CD8-positive, alpha-beta memory T cell (primary cell): ENCODE data around the gene FYB2. TPM values are rescaled to one million over a fixed set of nuclear protein-coding genes. Genes with fewer than 3 reads are reported as not detected.

Experiments used
- CTCF ChIA-PET: fragments of 350-600 bp; sonication (Branson Sonifier 250); formaldehyde crosslinking; loops from one replicate; lab custom pipeline; 2021; ENCODE audit warnings: antibody characterized with exemption; lab: Charles Lee
- POLR2A ChIA-PET: fragments of 350-600 bp; sonication (Branson Sonifier 250); formaldehyde crosslinking; loops from one replicate; lab custom pipeline; 2021; ENCODE audit warnings: antibody characterized with exemption; lab: Charles Lee
- DNase-seq, 5 donors: peaks; one replicate each; pipeline versions ENCODE4 v3.0.0 to v3.0.0-alpha.2; 2020 to 2022; ENCODE audit warnings: mixed read lengths in 1 of 5
- H3K27ac ChIP-seq: one replicate; pipeline ENCODE4 v1.7.0; 2013; ENCODE audit warnings: low read depth, mild to moderate bottlenecking, low read length, moderate library complexity
- H3K27me3 ChIP-seq: 2 replicates; pipeline ENCODE4 v1.7.0; 2013; ENCODE audit warnings: low read length, mild to moderate bottlenecking; ENCODE audit not compliant: insufficient read depth, poor library complexity, severe bottlenecking
- H3K36me3 ChIP-seq: 2 replicates; pipeline ENCODE4 v1.7.0; 2013; ENCODE audit warnings: mild to moderate bottlenecking, low read length, moderate library complexity; ENCODE audit not compliant: insufficient read depth
- H3K4me1 ChIP-seq: 2 replicates; pipeline ENCODE4 v1.7.0; 2013; ENCODE audit warnings: mild to moderate bottlenecking, low read length, moderate library complexity; ENCODE audit not compliant: insufficient read depth
- H3K4me3 ChIP-seq: 2 replicates; pipeline ENCODE4 v1.7.0; 2013; ENCODE audit warnings: mild to moderate bottlenecking, low read length
- H3K9me3 ChIP-seq: 2 replicates; pipeline ENCODE4 v1.7.0; 2013; ENCODE audit warnings: mild to moderate bottlenecking, low read length
- H3K27ac Mint-ChIP-seq, 8 donors: one replicate each; pipeline ENCODE4 v1.8.0; 2020 to 2021; ENCODE audit warnings: mixed read lengths in 8 of 8, mild to moderate bottlenecking in 6 of 8, inconsistent platforms in 3 of 8, moderate library complexity in 3 of 8
- H3K27me3 Mint-ChIP-seq, 2 donors: one replicate each; pipeline ENCODE4 v1.8.0; 2020 to 2021; ENCODE audit warnings: mixed read lengths in 2 of 2, mild to moderate bottlenecking in 1 of 2, moderate library complexity in 1 of 2
- H3K36me3 Mint-ChIP-seq, 3 donors: one replicate each; pipeline ENCODE4 v1.8.0; 2020 to 2021; ENCODE audit warnings: mixed read lengths in 3 of 3, inconsistent platforms in 1 of 3, mild to moderate bottlenecking in 1 of 3
- H3K4me1 Mint-ChIP-seq, 3 donors: one replicate each; pipeline ENCODE4 v1.8.0; 2020 to 2021; ENCODE audit warnings: mixed read lengths in 3 of 3, inconsistent platforms in 1 of 3, mild to moderate bottlenecking in 1 of 3
- H3K4me3 Mint-ChIP-seq, 7 donors: one replicate each; pipeline ENCODE4 v1.8.0; 2020 to 2021; ENCODE audit warnings: mixed read lengths in 7 of 7, mild to moderate bottlenecking in 6 of 7, moderate library complexity in 4 of 7, inconsistent platforms in 2 of 7
- H3K9me3 Mint-ChIP-seq, 5 donors: one replicate each; pipeline ENCODE4 v1.8.0; 2020 to 2022; ENCODE audit warnings: mixed read lengths in 5 of 5, mild to moderate bottlenecking in 3 of 5, moderate library complexity in 2 of 5, inconsistent platforms in 1 of 5
- polyA plus RNA-seq: library from polyadenylated mRNA; unstranded; fragments of 300-500 nt; fragmentation: Illumina TruSeq; gene quantifications from one replicate; pipeline ENCODE4 v1.2.3, GENCODE V29; 2021
- total RNA-seq, 2 experiments: library from RNA; stranded (reverse); gene quantifications; one replicate each; pipeline ENCODE4 v1.2.3, GENCODE V29; 2021

Gene FYB2
- total and polyA plus RNA-seq, 3 experiments from 2014 or later = not detected

DNA sequence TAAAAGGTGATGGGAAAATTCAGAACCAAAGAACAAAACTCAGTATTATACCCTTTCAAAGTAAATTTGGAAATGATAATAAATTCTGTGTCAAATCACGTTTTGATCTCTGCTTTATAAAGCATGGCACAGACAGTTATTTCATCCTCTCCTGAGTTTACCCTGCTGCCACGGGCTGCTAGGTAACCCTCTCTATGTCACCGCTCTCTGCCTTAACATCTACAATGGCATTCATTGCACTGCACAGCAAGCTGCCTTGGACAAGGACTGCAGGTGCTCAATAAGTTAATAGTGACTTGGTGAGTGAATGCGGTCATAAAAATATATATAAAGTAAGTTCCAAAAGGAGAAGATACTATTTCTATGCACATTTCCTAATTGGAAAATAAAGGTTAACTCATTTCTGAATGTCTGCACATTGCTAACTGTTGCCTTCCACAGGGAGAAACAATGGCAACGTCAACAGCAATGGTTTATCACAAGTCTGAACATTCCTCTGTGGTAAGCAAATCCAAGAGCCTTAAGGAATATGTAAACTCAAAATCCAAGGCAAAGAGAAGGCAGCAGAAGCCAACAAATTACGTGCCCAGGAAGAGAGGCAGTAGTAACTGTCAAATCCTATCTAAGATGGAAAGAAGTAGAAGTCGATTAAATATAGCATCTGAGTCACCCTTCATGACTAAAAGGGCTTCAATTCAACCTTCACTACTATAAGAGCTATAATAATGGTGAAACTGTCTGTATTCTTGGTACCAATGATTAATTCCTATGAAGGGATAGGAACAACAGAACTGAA is 19.4 kb downstream of the FYB2 start:
- Mint-ChIP-seq H3K27me3 (peaks cover 0 to 2% of the 10 kb centered on the region in 2 donors), H3K27ac (no peak overlapping the region), H3K4me1 (no peaks in the 10 kb centered on the region), H3K36me3 (no peaks in the 10 kb centered on the region), H3K9me3 (no peaks in the 10 kb centered on the region), H3K4me3 (no peak overlapping the region)
- DNase-seq = no peak
- Histone ChIP-seq H3K9me3 (no peaks in the 10 kb centered on the region), H3K4me1 (no peaks in the 10 kb centered on the region), H3K27ac (no peak overlapping the region), H3K36me3 (no peaks in the 10 kb centered on the region), H3K4me3 (no peak overlapping the region), H3K27me3 (no peaks in the 10 kb centered on the region)
- ChIA-PET CTCF (interaction anchor here (1.0 kb wide), 1 partner anchor 21 kb away, joined by 3 read pairs; no protein-coding TSS in a partner anchor), POLR2A (no interaction called here)

DNA sequence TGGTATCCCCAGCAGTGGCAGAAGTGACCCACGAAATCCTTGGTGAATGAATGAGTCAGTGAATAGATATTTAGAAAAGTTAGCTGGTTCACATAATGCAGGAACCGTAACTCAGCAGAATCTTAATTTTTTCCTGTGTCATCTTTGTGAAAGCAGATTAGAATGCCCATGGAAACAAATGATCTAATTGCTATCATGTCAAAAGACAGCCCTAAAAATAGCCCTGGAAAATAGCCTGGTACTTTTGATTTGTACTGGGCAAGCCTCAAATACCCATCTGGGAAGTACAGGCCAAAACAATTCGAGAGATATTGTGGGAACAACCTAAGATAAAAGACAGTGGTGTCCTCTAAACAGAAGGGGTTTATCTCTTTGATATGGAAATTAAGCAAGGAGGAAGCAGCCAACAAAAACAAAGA is 21.1 kb downstream of the FYB2 start:
- no peak overlapping the region for H3K27ac ChIP-seq
- H3K9me3 Mint-ChIP-seq = no peaks in the 10 kb centered on the region
- ChIA-PET CTCF (no interaction called here), POLR2A (no interaction called here)
- H3K4me1 Mint-ChIP-seq = no peaks in the 10 kb centered on the region
- H3K27me3 ChIP-seq = no peaks in the 10 kb centered on the region
- H3K36me3 Mint-ChIP-seq = no peaks in the 10 kb centered on the region
- no peak for DNase-seq
- H3K4me3 Mint-ChIP-seq = no peak overlapping the region
- no peaks in the 10 kb centered on the region for H3K9me3 ChIP-seq
- H3K36me3 ChIP-seq = no peaks in the 10 kb centered on the region
- no peak overlapping the region for H3K4me3 ChIP-seq
- no peak overlapping the region for H3K27ac Mint-ChIP-seq
- H3K27me3 Mint-ChIP-seq = no peaks in the 10 kb centered on the region
- no peaks in the 10 kb centered on the region for H3K4me1 ChIP-seq

DNA sequence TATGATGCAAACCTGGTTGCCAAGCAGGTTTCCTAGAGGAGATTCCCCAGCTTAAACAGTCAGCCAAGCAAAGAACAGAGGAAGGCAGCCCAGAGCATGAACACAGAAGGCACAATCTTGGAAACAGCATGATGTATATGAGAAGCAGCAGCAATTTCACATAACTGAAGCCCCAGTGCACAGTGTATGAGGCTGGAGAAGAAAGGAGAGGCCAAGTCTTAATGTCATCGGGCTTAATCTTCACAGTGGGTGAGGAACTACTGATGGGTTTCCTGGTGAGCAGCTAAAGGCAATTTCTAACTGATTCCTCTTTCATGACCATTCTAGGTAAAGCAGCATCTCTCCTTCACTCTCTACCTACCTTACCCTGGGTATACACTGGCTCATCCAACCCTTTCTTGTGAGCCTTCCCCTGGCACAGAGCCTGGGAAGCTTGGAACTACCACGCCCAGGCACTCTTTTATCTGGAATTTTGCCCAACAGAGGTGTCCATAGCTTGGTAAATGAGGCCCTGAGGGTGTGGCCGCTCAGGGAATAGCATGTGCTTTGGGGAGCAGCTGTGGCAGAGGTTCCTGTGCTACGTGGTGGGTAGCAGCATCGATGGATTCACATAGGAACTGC is 22.0 kb downstream of the FYB2 start:
- Histone ChIP-seq H3K36me3 (no peaks in the 10 kb centered on the region), H3K4me3 (no peak overlapping the region), H3K27me3 (no peaks in the 10 kb centered on the region), H3K9me3 (no peaks in the 10 kb centered on the region), H3K4me1 (no peaks in the 10 kb centered on the region), H3K27ac (no peak overlapping the region)
- POLR2A ChIA-PET = no interaction called here
- H3K4me3 Mint-ChIP-seq = no peak overlapping the region
- no peaks in the 10 kb centered on the region for H3K4me1 Mint-ChIP-seq
- CTCF ChIA-PET = no interaction called here
- no peaks in the 10 kb centered on the region for H3K36me3 Mint-ChIP-seq
- H3K27me3 Mint-ChIP-seq = no peaks in the 10 kb centered on the region
- H3K27ac Mint-ChIP-seq = no peak overlapping the region
- no peak for DNase-seq
- no peaks in the 10 kb centered on the region for H3K9me3 Mint-ChIP-seq

DNA sequence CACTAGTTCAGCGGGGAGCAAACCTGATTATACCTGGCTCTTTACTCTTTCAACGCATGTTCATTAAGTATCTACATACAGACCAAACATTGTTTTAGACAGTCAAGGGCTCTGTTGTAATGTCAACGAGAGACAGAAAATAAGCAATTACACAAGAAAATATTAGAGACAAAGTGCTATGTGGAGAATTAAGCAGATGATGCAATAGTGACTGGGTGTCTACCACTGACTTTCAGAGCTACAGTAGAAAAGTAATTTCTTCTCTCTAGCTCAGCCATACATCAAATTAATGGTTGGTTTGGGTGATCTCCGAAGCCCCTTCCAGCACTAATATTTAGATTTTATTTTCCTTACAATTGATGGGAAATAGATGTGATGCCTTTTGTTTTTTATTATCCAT is 23.3 kb downstream of the FYB2 start:
- no peak overlapping the region for H3K4me3 Mint-ChIP-seq
- no peaks in the 10 kb centered on the region for H3K36me3 ChIP-seq
- H3K4me3 ChIP-seq = no peak overlapping the region
- H3K9me3 Mint-ChIP-seq = no peaks in the 10 kb centered on the region
- no peak for DNase-seq
- H3K9me3 ChIP-seq = no peaks in the 10 kb centered on the region
- no peaks in the 10 kb centered on the region for H3K36me3 Mint-ChIP-seq
- CTCF ChIA-PET = no interaction called here
- no peaks in the 10 kb centered on the region for H3K4me1 Mint-ChIP-seq
- no peaks in the 10 kb centered on the region for H3K27me3 Mint-ChIP-seq
- no peaks in the 10 kb centered on the region for H3K4me1 ChIP-seq
- POLR2A ChIA-PET = no interaction called here
- no peak overlapping the region for H3K27ac Mint-ChIP-seq
- no peak overlapping the region for H3K27ac ChIP-seq
- no peaks in the 10 kb centered on the region for H3K27me3 ChIP-seq

DNA sequence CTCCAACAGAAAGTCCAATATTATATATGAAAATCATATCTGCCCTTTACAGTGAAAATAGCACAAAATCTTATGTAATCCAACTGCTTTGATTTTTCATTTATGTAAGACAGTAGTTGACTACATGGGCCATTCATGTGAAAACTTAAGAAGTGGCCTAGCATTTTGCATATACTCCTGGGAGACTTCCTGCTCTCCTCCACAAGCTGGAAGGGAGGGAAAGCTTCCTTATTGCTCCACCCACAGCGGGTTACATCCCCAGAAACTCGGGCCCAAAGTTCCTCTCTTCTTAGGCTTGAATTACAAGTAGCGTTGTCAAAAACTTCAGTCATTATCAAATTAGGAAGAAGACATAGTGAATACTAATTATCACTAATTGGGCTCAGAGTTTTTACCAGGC is 29.2 kb downstream of the FYB2 start:
- Mint-ChIP-seq H3K4me1 (no peaks in the 10 kb centered on the region), H3K36me3 (no peaks in the 10 kb centered on the region), H3K4me3 (no peak overlapping the region), H3K27ac (no peak overlapping the region), H3K9me3 (no peaks in the 10 kb centered on the region), H3K27me3 (peaks cover 4 to 14% of the 10 kb centered on the region in 2 donors)
- Histone ChIP-seq H3K4me1 (no peaks in the 10 kb centered on the region), H3K27me3 (no peaks in the 10 kb centered on the region), H3K27ac (no peak overlapping the region), H3K36me3 (no peaks in the 10 kb centered on the region), H3K9me3 (no peaks in the 10 kb centered on the region), H3K4me3 (no peak overlapping the region)
- ChIA-PET CTCF (no interaction called here), POLR2A (no interaction called here)
- no peak for DNase-seq

DNA sequence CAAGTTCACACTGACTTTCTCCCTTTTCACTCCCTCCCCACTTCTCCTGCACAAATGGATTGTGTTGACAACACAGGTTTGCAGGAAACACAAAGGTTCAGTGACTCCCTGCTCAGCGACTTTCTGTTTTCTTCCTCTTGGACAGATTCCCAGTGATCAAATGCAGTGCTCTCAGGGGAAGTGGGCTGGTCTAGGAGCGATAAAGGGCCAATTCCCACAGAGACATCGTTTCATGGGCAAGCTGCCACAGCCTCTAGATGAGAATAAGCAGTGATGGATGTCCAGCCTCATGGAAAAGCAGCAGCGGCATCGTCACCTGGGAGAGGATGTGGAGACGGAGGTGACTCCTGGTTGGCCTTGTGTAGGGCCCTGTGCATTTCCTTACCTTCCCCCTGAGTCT is 30.6 kb downstream of the FYB2 start:
- no peaks in the 10 kb centered on the region for H3K4me1 Mint-ChIP-seq
- H3K27ac Mint-ChIP-seq = no peak overlapping the region
- no peaks in the 10 kb centered on the region for H3K9me3 ChIP-seq
- H3K36me3 ChIP-seq = no peaks in the 10 kb centered on the region
- H3K4me3 ChIP-seq = no peak overlapping the region
- H3K27ac ChIP-seq = no peak overlapping the region
- POLR2A ChIA-PET = no interaction called here
- H3K36me3 Mint-ChIP-seq = no peaks in the 10 kb centered on the region
- CTCF ChIA-PET = no interaction called here
- no peak for DNase-seq
- H3K27me3 Mint-ChIP-seq = peaks cover 4 to 17% of the 10 kb centered on the region in 2 donors
- H3K27me3 ChIP-seq = no peaks in the 10 kb centered on the region
- H3K4me3 Mint-ChIP-seq = no peak overlapping the region
- no peaks in the 10 kb centered on the region for H3K4me1 ChIP-seq
- no peaks in the 10 kb centered on the region for H3K9me3 Mint-ChIP-seq

DNA sequence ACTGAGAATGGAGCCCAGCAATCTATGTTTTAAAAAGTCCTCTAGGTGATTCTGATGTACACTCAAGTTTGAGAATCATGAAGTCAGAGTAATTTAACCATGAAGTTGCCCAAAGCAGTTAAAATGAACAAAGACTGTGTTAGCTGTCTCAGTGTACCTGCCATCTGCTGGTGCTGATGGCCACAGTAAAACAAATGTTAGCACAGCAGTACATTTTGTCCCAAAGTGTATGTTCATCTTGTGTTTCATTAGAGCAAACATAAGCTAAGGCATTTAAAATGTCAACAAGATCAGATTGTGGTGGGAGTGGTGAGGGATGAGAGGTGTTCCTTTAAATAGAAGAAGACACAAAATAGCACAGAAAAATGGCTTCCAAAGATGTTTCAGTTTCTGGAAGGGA is 31.1 kb downstream of the FYB2 start:
- DNase-seq = no peak
- POLR2A ChIA-PET = no interaction called here
- Histone ChIP-seq H3K27ac (no peak overlapping the region), H3K36me3 (no peaks in the 10 kb centered on the region), H3K27me3 (no peaks in the 10 kb centered on the region), H3K4me1 (no peaks in the 10 kb centered on the region), H3K9me3 (no peaks in the 10 kb centered on the region), H3K4me3 (no peak overlapping the region)
- CTCF ChIA-PET = no interaction called here
- Mint-ChIP-seq H3K4me1 (no peaks in the 10 kb centered on the region), H3K27me3 (peaks cover 4 to 17% of the 10 kb centered on the region in 2 donors), H3K27ac (no peak overlapping the region), H3K9me3 (no peaks in the 10 kb centered on the region), H3K36me3 (no peaks in the 10 kb centered on the region), H3K4me3 (no peak overlapping the region)

DNA sequence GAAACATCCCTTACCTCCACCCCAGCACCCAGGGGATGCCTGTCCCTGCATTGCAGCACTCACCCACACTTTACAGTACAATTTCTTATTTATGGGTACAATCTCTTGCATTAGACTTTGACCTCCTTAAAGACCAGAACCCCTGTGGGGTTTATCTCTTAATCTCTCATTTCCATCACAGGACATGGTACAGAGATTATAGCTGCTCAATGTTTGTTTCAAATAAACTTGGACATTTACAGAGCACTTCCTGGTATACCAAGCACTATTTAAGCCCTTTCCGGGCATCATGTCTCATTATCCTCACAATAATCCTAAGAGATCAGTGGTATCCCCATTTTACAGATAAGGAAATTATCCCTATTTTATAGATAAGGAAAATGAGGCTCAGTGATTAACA is 31.9 kb downstream of the FYB2 start:
- H3K4me3 Mint-ChIP-seq = no peak overlapping the region
- H3K27ac Mint-ChIP-seq = no peak overlapping the region
- no peaks in the 10 kb centered on the region for H3K4me1 Mint-ChIP-seq
- no peak for DNase-seq
- H3K4me3 ChIP-seq = no peak overlapping the region
- H3K9me3 ChIP-seq = no peaks in the 10 kb centered on the region
- H3K4me1 ChIP-seq = no peaks in the 10 kb centered on the region
- peaks cover 4 to 20% of the 10 kb centered on the region in 2 donors for H3K27me3 Mint-ChIP-seq
- H3K27ac ChIP-seq = no peak overlapping the region
- ChIA-PET POLR2A (no interaction called here), CTCF (no interaction called here)
- H3K36me3 Mint-ChIP-seq = no peaks in the 10 kb centered on the region
- H3K27me3 ChIP-seq = no peaks in the 10 kb centered on the region
- no peaks in the 10 kb centered on the region for H3K36me3 ChIP-seq
- no peaks in the 10 kb centered on the region for H3K9me3 Mint-ChIP-seq
